GM19397 (cell line): Measurements from ENCODE around the gene ZNF736.
"Not testable (repeated sequence)": the region's sequence is repeated elsewhere in the genome, so short reads cannot be mapped to it uniquely, and the experiment has no call there.

Source experiments
- ATAC-seq: cut with Tn5 transposase; IDR thresholded peaks from one replicate; pipeline ENCODE4 v1.9.1; 2021; ENCODE audit warnings: mild to moderate bottlenecking, moderate library complexity; ENCODE audit not compliant: unreplicated experiment

Gene ZNF736

DNA sequence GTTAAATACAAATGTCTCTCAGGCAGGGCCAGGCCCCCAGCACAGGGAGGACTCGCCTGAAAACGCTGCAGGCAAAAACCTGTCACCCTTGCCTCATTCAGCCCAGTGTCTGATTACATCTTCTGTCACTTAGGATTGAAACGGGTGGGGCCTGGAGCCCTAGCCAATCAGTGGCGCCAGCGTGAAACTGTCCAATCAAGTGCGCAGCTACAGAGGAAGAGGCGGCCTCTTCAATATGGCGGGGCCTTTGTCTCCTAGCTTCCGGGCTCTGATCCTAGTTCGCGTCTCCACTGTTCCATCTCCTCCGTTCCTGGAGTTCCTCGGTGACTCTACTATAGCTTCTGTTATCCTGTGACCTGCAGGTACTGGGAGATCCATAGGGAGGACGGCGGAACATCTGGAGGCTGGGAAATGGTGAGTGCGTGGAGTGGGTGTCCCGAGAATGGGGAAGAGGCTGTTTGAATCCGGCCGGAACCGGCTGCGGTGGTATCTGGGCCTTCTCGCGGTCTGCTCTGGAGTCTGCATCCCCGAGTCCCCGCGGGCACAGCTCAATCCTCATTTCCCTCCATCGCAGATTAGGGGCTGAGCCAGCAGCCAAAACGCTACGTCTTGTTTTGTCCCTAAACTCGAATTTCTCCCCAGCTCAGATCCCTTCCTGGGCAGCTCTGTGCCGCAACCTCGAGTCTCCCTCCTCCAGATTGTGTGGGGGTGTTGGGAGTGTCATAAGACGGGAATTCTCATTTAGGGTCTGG, at the start of gene ZNF736:
ZNF736 (plus strand) TSS at position 222 of the 752 bp plus-strand sequence; CDS start at position 412, 190 bp downstream.
- peak; percentile 100 for ATAC-seq

DNA sequence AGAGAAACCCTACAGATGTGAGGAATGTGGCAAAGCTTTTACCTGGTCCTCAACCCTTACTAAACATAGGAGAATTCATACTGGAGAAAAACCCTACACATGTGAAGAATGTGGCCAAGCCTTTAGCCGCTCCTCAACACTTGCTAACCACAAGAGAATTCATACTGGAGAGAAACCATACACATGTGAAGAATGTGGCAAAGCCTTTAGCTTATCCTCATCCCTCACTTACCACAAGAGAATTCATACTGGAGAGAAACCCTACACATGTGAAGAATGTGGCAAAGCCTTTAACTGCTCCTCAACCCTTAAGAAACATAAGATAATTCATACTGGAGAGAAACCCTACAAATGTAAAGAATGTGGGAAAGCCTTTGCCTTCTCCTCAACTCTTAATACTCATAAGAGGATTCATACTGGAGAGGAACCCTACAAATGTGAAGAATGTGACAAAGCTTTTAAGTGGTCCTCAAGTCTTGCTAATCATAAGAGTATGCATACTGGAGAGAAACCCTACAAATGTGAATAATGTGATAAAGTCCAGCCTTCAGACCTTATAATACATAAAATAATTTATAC, 47.3 kb upstream of the ZNF736 start:
- ATAC-seq = no peak

DNA sequence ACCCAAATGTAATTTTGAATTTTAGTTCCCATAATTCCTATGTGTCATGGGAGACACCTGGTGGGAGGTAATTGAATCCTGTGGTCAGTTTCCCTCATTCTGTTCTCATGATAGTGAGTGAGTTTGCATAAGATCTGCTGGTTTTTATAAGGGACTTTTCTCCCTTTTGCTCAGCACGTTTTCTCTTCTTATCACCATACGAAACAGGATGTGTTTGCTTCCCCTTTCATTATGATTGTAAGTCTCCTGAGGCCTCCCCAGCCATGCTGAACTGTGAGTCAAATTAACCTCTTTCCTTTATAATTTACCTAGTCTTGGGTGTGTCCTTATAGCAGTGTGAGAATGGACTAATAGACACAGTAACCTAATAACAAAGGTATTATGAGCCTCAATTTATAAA, 36.1 kb upstream of the ZNF736 start:
- ATAC-seq = no peak

DNA sequence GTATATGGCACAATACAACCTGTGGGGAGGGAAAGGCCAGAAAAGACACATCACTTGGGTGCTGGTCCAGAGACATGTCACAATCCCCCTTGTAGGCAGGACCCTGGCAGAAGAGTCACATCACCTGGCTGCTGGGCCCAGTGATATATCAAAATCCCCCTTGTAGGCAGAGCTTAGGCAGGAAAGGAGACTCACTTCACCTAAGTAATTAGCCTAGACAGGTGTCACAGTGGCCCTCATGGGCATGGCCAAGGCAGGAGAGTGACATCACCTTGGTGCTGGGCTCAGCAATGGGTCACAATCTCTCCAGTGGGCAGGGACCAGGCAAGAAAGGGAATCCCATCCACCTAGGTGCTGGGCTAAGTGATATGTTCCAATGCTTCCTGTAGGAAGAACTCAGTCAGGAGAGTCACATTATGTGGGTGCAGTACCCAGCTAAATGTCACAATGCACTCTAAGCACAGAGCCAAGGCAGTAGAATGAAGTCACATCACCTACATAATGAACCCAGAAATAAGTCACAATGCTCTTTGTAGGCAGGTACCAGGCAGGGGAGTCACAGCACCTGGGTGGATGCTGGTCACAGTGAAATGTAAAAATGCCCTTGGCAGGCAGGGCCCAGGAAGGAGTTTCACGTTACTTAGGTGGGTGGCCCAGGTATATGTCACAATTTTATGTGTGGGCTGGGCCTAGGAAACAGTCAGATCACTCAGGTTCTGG, 18.9 kb upstream of the ZNF736 start:
- no peak for ATAC-seq

GRCh38 chr7:64297418-64297817, 16.3 kb upstream of the ZNF736 start:
- ATAC-seq = not testable (repeated sequence)

DNA sequence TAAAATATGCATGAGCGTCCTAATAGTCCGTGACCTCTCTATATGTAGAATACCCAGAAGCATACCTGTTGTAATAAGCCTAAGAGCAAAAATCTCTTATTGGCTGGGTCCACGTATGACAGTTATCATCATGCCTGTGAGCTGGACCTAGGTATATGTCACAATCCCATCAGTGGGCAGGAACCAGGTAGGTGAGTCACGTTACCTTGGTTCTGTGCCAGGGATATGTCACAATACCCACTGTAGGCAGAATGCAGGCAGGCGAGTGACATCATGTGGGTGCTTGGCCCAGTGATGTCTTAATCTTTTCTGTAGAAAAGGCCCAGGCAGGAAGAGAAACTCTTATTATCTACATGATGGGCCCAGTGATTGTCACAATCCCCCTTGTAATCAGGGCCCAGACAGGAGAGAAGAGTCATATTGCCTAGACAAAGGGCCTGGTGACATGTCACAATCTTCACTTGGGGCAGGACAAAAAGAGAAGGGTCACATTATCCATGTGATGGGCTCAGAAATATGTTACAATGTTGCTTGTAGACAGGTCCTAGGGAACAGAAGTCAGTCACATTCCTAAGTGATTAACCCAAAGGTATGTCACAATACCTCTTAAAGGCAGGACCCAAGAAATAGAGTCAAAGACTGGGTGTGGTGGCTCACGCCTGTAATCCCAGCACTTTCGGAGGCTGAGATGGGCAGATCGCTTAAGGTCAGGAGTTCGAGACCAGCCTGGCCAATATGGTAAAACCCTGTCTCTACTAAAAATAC, 12.9 kb upstream of the ZNF736 start:
- no peak for ATAC-seq

DNA sequence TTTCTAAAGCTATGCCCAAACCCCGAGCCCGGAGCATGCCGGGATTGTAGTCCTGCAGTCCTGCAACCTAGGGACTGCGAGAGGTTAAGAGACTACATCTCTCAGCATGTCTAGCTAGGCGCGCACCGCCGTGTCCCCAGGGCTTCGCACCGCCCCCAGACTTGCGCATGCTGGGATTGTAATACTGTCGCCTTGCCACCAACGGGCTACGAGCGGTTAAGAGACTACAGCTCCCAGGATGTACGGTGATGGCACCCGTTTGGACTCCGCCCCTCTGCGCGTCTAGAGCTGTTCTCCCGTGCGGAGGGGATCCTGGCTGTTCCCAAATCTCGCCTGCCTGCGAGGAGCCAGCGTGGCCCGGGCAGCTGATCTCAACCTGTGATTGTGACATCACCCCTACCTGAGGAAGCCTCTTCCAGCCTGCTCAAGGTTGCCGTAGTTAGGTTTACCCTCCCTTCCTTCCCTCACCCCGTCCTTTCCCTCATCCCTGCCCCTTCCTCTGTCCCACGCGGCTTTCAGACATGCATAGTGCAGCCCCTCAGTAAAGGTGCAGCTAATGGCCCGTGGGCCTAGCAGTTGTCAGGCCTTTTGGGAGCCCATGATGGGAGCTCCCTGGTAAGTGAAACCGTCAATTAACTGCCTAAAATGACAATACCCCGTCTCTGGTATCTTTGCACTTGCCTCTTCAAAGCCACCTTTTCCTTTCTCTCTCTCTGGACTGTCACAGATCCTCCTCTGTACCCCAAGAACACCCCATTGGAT, 6.3 kb upstream of the ZNF736 start:
- ATAC-seq = peak; percentile 99

GRCh38 chr7:64308016-64308270, 5.8 kb upstream of the ZNF736 start:
- ATAC-seq = no peak

DNA sequence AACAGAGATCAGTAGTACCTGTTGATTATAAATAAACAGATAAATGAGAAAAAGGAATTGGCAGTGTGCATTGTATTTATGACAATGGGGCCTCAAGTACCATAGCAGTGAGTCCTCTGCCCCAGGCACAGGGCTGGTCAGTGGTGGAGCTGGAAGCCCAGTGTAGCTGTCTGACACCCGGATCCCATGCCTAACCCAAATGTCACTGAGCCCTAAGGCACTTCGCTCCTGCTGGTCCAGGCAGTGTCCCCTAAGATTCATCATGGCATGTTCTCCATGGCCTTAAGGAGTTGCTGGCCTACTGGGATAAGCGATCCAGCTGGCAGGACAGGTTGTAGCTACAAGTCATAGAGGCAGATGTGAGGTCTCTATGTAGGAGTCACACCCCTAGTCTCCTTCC, 3.3 kb upstream of the ZNF736 start:
- no peak for ATAC-seq

GRCh38 chr7:64312826-64313225, 935 bp upstream of the ZNF736 start:
- ATAC-seq = no peak

DNA sequence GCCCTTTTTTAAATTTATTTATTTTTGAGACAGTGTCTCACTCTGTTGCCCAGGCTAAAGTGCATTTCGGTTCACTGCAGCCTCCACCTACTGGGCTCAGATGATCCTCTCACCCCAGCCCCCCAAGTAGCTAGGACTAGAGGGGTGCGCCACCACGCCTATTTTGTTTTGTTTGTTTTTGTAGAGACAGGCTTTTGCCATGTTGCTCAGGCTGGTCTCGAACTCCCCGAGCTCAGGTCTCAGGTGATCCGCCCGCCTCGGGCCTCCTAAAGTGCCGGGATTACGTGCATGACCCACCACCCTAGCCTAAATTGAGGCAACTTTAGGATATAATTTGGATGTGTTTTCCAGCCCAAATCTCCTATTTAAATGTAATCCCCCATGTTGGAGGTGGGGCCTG, 805 bp downstream of the ZNF736 start:
- ATAC-seq = no peak

- not testable (repeated sequence) for ATAC-seq
Observed at GRCh38 chr7:64316031-64316742, 2.4 kb downstream of the ZNF736 start.

DNA sequence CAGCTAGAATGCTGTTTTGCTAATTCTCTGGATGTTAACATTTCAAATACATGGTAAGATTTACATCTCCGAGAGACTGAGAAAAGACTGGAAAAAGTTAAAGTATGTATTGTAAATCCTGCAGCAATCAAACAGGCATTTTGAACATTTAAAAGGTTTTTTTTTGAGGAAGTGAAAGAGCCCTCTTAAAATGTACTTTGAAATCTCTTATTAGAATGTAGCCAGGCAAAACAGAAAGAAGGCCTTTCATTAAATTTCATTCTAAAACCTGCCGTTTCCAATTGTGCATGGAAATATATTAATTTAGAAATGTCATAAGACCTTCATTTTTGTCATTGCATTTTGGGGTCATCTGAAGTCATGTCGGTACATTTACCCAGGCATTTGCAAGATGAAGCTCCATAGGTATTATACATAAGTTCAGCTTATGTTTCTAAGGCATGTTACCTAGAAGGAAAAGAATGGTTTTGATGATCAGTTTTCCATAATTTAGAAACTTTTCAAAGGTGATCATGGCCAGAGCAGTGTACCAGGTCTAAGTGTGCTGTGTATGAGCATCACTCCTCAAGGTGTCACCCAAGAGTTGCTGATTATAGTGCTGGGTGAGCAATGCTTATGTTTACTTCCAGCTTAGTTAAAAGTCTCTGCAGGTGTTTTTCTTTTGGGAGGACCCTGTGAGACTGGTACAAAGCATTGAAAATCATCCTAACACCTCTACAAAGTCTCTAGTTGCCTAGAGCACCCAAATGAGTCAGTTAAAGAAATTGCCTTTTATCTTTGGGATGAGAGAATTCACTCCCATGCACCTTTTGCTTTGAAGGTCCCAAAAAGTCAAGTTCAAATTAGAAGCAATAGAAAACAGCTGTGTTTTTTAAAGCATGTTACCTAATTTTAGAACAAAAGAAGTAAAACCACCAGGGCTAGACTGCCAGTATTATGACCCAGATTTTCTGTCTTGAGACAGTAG, 7.1 kb downstream of the ZNF736 start:
- no peak for ATAC-seq

DNA sequence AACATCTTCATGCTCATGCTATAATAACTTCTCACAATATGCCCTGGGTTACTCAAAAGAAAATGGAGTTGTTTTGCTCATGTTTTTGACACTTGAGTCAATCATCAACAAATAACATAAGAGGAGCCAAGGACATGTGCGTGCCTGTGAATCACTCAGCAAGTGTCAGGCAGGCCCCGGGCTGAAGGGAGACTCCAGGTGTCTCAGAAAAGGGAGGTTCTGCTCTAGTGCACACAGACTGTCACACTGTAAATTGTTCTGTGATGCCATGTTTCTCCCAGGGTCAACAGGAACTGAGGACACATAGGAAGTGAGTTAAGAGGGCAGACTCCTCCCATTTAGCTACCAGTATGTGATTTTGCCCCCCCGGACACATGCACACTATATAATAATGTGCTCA, 10.4 kb downstream of the ZNF736 start:
- ATAC-seq = not testable (repeated sequence)

DNA sequence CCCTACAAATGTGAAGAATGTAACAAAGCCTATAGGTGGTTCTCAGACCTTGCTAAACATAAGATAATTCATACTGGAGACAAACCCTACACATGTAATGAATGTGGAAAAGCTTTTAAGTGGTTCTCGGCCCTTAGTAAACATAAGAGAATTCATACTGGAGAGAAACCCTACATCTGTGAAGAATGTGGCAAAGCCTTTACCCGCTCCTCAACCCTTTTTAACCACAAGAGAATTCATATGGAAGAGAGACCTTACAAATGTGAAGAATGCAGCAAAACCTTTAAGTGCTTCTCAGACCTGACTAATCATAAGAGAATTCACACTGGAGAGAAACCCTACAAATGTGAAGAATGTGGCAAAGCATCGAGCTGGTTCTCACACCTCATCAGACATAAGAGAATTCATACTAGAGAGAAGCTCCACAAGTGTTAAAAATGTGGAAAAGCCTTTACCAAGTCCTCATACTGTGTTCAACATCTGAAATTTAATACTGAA, 35.0 kb downstream of the ZNF736 start:
- not testable (repeated sequence) for ATAC-seq

- ATAC-seq = no peak
Observed at GRCh38 chr7:64359543-64359942, 45.8 kb downstream of the ZNF736 start.

DNA sequence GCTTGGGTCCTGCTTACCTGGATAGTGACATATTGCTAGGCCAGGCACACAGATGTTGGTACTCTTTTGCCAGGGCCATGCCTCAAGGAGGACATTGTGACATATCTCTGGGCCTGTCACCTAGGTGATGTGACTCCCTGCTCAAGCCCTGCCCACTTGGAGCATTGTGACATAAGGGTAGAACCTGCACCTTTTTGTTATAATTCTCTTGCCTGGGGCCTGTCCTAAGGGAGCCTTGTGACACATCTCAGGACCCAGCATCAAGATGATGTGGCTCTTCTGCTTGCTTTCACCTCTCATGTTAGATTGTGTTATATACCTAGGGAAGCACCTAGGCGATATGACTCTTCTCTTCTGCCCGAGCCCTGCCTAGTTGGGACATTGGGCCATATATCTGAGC, 57.4 kb downstream of the ZNF736 start:
- ATAC-seq = no peak

GRCh38 chr7:64373017-64373416, 59.3 kb downstream of the ZNF736 start:
- ATAC-seq = no peak

GRCh38 chr7:64400401-64400800, 86.6 kb downstream of the ZNF736 start:
- ATAC-seq = no peak
